Ishikawa (cell line): Measurements from ENCODE around the gene DMD.

Experiments used
- CEBPB ChIP-seq: IDR thresholded peaks from 2 replicates; pipeline ENCODE4 v1.6.1; 2012
- CREB1 ChIP-seq: IDR thresholded peaks from 2 replicates; pipeline ENCODE4 v1.6.1; 2012; ENCODE audit warnings: low read depth
- EGR1 ChIP-seq: IDR thresholded peaks from 2 replicates; pipeline ENCODE4 v1.6.1; 2012
- EP300 ChIP-seq: IDR thresholded peaks from 2 replicates; pipeline ENCODE4 v1.6.1; 2012; ENCODE audit warnings: borderline replicate concordance
- FOXM1 ChIP-seq: IDR thresholded peaks from 2 replicates; pipeline ENCODE4 v1.6.1; 2012; ENCODE audit warnings: low read depth, borderline replicate concordance
- NFIC ChIP-seq: IDR thresholded peaks from 2 replicates; pipeline ENCODE4 v1.6.1; 2012
- RAD21 ChIP-seq: IDR thresholded peaks from 2 replicates; pipeline ENCODE4 v1.6.1; 2012; ENCODE audit warnings: low read depth
- TAF1 ChIP-seq: IDR thresholded peaks from 2 replicates; pipeline ENCODE4 v1.6.1; 2012; ENCODE audit warnings: low read depth, mild to moderate bottlenecking
- TCF12 ChIP-seq: IDR thresholded peaks from 2 replicates; pipeline ENCODE4 v1.6.1; 2012; ENCODE audit warnings: low read depth
- TEAD4 ChIP-seq: IDR thresholded peaks from 2 replicates; pipeline ENCODE4 v1.6.1; 2012
- YY1 ChIP-seq: IDR thresholded peaks from 2 replicates; pipeline ENCODE4 v1.6.1; 2012; ENCODE audit warnings: low read depth
- ZBTB7A ChIP-seq: IDR thresholded peaks from 2 replicates; pipeline ENCODE4 v1.6.1; 2012; ENCODE audit warnings: low read depth
- TF ChIP-seq, protein P1 (sequence below): IDR thresholded peaks from 2 replicates; pipeline ENCODE4 v1.6.1; 2012
- TF ChIP-seq, protein P2 (sequence below): IDR thresholded peaks from 2 replicates; pipeline ENCODE4 v1.6.1; 2012
- TF ChIP-seq, protein P3 (sequence below): IDR thresholded peaks from 2 replicates; pipeline ENCODE4 v1.6.1; 2012; ENCODE audit warnings: low read depth, mild to moderate bottlenecking

The DMD gene

DNA sequence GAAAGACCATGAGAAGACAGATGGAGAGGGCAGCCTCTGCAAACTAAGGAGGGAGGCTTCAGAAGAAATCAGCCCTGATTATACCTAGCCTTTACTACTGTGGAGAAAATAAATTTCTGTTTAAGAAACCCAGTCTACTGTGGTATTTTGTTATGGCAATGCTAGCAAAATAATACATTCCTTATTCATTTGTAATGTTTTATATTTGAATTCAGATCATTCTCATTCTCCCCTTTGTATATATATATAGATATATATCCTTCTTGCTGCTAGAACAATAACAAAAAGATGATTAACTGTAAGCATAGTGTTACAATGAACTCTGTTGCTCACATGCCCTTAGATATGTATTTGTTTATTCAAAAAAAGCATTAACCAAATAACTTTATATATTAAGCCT lies 22.5 kb downstream of the DMD start:
- TF ChIP-seq, protein P1, sequence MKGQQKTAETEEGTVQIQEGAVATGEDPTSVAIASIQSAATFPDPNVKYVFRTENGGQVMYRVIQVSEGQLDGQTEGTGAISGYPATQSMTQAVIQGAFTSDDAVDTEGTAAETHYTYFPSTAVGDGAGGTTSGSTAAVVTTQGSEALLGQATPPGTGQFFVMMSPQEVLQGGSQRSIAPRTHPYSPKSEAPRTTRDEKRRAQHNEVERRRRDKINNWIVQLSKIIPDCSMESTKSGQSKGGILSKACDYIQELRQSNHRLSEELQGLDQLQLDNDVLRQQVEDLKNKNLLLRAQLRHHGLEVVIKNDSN: no peak
- TF ChIP-seq, protein P2, sequence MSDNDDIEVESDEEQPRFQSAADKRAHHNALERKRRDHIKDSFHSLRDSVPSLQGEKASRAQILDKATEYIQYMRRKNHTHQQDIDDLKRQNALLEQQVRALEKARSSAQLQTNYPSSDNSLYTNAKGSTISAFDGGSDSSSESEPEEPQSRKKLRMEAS: no peak
- TF ChIP-seq ZBTB7A: no peak
- TF ChIP-seq TAF1: no peak
- TF ChIP-seq RAD21: no peak
- no peak for TF ChIP-seq CEBPB
- TF ChIP-seq NFIC: no peak
- TF ChIP-seq EGR1: no peak
- no peak for TF ChIP-seq TEAD4
- no peak for TF ChIP-seq YY1
- no peak for TF ChIP-seq TCF12
- no peak for TF ChIP-seq EP300

DNA sequence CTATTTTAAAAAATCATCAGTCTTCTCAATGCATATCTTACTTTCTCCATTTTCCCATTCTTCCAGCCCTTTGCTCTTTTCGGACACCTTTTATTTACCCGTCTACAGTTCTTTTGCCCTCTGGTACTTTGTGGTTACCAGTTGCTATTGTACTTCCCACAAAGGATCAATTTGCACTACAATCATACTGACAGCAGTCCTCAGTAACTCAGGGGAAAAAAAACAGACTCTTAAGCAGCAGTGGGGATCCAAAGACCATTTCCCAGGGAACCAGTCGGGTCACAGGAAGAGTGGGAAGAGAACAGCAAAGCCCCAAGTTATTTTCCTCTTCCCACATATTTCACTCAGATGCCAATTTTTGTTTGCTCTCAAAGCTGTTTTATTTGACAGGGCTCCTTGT lies 23.1 kb downstream of the DMD start:
- TF ChIP-seq RAD21 (no peak), CEBPB (no peak)
- TF ChIP-seq, protein P2: no peak

DNA sequence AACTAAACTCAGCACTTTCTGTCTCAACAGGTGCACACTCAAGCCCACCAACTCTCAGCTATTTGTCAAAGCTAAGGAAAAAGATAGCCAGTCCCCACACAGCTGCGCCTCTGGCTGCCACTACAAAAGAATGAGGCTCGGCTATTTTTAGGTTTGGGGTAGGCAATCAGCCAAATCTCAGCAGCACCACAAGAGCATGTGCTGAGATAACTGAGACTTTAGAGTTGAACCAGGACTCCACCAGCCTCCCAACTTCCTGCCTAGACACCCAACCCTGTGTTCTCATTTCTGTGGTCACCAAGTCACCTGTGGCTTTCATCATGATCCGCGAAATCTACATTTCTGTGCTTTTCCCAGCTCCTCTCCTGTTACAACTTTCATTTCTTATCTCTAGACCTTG lies 28.0 kb downstream of the DMD start:
- TF ChIP-seq TCF12 (no peak), EP300 (no peak), TEAD4 (no peak), ZBTB7A (no peak), YY1 (no peak), TAF1 (no peak), FOXM1 (no peak), NFIC (no peak), CREB1 (no peak)
- TF ChIP-seq, protein P1: no peak
- TF ChIP-seq, protein P2: no peak

DNA sequence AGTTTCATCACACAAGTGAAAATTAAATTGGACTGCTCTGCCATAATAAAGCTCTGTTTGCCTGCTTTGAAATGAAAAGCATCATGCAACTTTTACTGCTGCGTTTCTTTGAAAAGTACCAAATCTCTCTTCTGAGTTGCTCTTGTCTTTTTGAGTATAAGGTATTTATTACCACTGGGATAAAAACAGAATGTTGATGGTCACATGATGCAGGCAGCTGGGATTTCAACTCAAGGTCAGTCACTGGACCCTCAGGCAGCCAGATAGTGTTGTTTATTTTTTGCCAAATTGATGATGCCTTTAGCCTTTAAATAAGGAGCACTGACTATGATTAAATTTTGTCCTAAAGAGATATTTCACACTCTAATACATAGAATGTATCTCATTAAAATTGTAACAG lies 32.7 kb downstream of the DMD start:
- TF ChIP-seq EP300 (no peak), CEBPB (no peak), EGR1 (no peak), NFIC (no peak), ZBTB7A (no peak), CREB1 (no peak)
- TF ChIP-seq, protein P2: no peak
- TF ChIP-seq, protein P1: no peak

DNA sequence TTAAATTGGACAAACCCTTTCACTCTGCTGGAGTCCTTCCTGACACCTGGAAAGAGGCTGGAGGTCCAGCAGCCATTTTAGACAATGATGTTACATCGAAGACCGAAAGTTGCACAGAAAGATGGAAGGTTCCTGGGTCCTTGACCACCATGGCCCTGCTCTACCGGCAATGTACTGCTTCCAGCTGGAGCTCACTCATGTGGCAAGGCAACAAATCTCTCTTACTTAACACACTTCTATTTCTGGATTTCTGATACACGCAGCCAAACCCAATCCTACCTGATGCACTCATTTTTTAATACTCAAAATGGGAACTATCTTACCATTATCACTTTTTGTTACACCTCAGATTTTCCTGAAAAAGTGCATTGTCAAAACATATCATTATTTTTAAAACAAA lies 33.1 kb downstream of the DMD start:
- TF ChIP-seq YY1 (no peak), ZBTB7A (no peak), TAF1 (no peak), EP300 (no peak), FOXM1 (no peak), TCF12 (no peak), EGR1 (no peak), CEBPB (no peak), TEAD4 (no peak), CREB1 (no peak), RAD21 (no peak), NFIC (no peak)
- TF ChIP-seq, protein P1: no peak
- TF ChIP-seq, protein P3, sequence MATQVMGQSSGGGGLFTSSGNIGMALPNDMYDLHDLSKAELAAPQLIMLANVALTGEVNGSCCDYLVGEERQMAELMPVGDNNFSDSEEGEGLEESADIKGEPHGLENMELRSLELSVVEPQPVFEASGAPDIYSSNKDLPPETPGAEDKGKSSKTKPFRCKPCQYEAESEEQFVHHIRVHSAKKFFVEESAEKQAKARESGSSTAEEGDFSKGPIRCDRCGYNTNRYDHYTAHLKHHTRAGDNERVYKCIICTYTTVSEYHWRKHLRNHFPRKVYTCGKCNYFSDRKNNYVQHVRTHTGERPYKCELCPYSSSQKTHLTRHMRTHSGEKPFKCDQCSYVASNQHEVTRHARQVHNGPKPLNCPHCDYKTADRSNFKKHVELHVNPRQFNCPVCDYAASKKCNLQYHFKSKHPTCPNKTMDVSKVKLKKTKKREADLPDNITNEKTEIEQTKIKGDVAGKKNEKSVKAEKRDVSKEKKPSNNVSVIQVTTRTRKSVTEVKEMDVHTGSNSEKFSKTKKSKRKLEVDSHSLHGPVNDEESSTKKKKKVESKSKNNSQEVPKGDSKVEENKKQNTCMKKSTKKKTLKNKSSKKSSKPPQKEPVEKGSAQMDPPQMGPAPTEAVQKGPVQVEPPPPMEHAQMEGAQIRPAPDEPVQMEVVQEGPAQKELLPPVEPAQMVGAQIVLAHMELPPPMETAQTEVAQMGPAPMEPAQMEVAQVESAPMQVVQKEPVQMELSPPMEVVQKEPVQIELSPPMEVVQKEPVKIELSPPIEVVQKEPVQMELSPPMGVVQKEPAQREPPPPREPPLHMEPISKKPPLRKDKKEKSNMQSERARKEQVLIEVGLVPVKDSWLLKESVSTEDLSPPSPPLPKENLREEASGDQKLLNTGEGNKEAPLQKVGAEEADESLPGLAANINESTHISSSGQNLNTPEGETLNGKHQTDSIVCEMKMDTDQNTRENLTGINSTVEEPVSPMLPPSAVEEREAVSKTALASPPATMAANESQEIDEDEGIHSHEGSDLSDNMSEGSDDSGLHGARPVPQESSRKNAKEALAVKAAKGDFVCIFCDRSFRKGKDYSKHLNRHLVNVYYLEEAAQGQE: no peak
- TF ChIP-seq, protein P2: no peak

DNA sequence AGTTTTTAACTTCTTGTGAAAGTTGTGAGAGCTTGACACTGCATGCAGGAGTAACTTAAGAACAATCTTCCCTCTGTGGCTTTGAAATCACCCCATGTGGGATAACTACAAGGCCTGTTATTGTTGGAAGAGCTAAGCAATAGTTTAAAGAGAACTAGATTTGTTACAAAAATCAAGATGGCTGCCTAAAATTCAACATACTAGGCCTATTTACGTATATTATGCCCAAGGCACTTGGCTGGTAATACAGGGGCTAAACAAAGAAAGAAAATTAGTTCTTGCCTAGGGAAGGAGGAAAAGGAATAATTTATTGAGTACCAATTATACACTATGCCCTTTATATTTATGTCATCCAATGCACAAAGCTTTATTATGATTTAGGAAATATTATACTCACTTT lies 36.1 kb downstream of the DMD start:
- TF ChIP-seq RAD21: no peak
- no peak for TF ChIP-seq YY1
- TF ChIP-seq TAF1: no peak
- no peak for TF ChIP-seq EGR1
- TF ChIP-seq TEAD4: no peak
- TF ChIP-seq TCF12: no peak
- TF ChIP-seq, protein P3: no peak
- no peak for TF ChIP-seq EP300
- no peak for TF ChIP-seq CREB1
- TF ChIP-seq CEBPB: no peak
- no peak for TF ChIP-seq FOXM1
- TF ChIP-seq NFIC: no peak
- TF ChIP-seq, protein P1: no peak
- TF ChIP-seq, protein P2: no peak
- TF ChIP-seq ZBTB7A: no peak
